T-helper 2 cell (primary cell): ENCODE results near the gene ZMIZ1.

Source experiments
- DNase-seq, 5 experiments: peaks; one replicate each; pipeline versions ENCODE4 v3.0.0 to v3.0.0-alpha.2; 2012 to 2022
- total RNA-seq, 2 donors: gene quantifications; one replicate each; lab custom pipeline; 2026; lab: John Stamatoyannopoulos, UW

The ZMIZ1 gene
- 27.1 to 34.0 reads per million in 2 donors for total RNA-seq

DNA sequence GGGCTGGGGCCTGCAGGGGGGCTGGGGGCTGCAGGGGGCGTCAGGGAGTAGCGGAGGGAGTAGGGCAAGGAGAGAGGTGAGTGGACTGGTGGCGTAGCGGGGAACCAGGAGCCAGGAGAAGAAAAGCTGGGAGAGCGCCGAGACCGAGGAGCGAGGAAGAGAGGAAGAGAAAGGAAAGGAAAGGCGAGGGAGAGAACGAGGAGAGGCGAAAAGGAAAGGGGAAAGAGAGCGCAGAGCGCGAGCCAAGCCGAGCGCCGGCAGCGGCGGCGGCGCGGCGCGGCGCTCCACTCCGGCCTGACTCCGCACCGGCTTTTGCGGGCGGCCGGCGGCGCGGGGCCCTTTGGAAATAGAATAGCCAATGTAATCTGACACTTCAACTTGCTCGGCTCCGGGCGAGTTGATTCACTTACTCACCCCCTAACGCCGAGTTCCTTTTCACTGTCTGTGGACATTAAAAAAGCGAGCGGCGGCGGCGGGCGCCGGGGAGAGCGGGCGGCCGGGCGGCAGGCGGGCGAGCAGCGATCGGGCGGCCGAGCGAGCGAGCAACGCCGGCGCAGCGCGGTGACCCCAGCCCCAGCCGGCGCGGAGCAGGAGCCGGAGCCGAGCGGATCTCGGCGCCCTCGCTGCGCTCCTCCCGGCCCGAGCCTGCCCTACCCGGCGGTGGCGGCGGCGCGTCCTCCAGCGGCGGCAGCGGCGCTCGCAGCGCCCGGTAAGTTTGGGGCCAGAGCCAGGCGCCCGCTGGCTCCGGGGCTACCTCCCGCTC, at the start of gene ZMIZ1:
Gene ZMIZ1 (plus strand): TSS at position 405 of the 763 bp plus-strand sequence. CDS start 132,667 bp downstream, outside the sequence.
- DNase-seq = peak; percentile 63 to 88 (median 74)

- DNase-seq = no peak
Observed at GRCh38 chr10:79019441-79020014, 49.2 kb upstream of the ZMIZ1 start.

DNA sequence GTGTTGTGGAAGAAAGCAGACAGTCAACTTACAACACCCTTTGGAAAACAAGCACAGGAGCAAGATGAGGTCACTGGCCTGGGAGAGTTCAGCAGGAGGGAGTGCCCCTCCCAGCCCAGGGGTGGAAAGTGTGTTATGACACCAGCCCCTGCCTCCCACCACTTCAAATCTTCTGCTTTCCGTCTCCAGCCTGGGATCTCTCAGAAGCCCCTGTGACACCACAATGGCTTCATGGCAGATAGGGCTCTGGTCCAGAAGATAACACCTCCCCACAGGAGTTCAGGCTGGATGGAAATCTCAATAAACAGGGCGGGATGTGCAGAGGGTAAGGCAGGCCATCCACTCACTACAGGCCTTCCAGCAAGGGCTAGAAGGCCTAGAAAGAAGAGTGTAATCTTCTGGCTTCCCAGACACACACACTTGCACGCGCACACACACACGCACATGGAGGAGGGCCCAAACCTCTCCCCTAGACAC, 48.7 kb upstream of the ZMIZ1 start:
- DNase-seq = no peak

GRCh38 chr10:79020605-79021004, 48.2 kb upstream of the ZMIZ1 start:
- no peak for DNase-seq

DNA sequence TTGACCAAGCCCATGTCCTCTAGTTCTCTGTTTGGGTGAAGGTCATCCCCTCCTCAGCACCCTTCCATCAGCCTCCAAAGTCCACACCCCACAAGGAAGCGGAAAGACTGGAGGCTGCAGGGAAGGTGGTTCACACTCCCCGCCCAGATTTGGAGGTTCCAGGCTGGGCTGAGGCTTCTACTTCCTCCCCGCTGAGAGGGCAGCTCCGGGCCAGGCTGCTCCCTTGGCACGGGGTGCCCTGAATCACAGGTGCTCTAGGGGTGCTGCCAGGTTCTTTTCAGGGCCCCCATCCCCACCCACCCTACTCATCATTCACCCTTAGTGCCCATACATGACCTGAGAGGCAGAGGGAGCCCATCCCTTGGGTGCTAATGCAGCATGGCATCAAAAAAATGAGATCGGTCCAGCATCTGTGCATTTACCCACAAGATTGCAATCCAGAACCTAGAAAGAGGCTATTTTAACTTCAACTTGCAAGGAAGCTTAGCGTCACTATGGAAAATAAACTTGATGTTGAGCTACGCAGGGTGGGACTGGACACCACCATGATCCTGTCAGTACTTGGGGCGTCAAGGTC, 47.3 kb upstream of the ZMIZ1 start:
- DNase-seq = no peak

GRCh38 chr10:79021948-79022499, 46.7 kb upstream of the ZMIZ1 start:
- DNase-seq = no peak

DNA sequence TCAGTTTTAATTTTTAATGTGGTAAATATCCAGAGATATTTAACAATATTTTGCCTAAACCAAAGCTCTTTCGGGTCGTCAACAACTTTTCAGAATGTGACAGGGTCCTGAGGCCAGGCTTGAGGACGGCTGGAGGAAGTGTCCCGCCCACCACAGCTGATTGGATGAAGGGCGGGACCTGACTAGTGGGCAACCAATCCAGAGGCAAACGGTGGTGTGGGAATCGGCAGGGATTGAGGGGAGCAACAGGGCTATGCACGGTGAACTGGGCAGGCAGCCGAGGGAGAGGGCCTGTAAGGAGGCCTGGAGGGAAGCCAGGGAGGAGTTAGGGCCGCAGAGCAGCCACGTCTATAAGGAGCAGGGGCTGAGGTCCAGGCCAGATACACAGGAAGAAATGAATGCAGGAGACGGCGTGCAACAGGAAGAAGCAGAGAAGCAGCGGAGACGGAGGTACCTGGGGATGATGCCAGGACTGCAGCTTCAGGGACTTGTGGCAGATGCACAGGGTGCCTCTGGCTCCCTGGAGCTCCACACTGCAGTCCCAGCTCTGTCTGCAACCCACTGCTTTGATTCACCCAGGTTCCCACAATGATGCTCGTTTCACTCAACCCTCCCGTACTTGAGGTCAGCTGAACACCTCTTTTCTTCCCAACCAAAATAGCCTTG, 46.1 kb upstream of the ZMIZ1 start:
- peak in 1 of 5 experiments; percentile 27 for DNase-seq

GRCh38 chr10:79023240-79024162, 45.3 kb upstream of the ZMIZ1 start:
- no peak for DNase-seq

- DNase-seq = no peak
Observed at GRCh38 chr10:79024296-79024695, 44.5 kb upstream of the ZMIZ1 start.

DNA sequence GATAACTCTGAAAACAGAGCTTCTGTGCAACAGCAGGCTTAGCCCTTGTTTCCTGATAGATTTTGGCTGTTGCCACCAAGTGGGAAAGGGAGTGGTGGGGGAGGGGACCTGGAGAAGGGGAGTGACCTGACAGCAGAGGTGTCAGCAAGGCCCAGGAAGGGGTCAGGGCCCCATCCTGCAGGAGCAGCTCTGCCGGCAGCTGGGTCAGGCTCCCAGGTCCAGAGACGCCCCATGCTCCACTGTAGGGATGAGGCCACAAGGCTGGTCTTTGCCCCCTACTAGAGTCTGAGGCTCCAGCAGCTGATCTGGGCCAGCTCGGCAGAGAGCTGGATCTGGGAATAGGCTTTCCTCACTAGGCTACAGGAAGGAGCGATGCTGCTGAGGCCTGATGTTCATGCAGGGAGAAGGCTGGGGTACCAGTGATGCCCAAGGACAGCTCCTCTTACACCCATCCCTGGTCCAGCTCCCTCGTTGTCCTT, 44.0 kb upstream of the ZMIZ1 start:
- DNase-seq = no peak

GRCh38 chr10:79025199-79025832, 43.5 kb upstream of the ZMIZ1 start:
- peak in 1 of 5 experiments; percentile 91 for DNase-seq

DNA sequence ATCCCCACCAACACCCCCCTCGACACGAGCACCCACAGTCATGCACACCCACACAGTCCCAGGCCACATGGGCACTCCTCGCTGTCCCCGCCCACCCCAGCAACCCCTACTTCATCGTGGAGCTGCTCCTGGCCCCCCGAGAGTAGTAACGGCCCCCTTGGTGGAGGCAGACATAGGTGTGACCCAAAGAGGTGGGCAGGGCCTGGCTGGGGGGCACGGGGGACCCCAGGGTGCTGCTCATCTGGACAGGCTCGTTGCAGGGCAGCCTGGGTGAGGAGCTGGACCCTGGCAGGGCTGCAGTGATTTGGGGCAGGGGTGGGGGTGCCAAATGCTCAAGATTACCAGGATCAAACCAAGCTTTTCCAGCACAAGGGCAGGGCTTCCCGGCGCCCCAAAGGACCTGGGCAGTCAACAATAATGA, 42.4 kb upstream of the ZMIZ1 start:
- no peak for DNase-seq

DNA sequence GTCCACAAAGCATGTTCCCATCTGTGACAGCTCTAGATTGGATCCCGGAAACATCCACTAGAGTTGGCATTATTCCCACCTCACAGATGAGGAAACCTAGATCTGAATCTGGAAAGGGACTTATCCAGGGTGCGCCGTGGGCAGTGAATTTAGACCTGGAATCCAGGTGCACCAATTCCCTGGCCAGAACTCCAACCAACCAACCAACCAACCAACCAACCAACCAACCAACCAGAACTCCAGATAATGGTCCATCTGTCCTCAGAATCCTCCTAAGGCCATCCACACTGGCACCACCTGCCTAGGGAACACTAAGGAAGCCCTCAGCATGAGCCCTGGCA, 42.0 kb upstream of the ZMIZ1 start:
- no peak for DNase-seq

DNA sequence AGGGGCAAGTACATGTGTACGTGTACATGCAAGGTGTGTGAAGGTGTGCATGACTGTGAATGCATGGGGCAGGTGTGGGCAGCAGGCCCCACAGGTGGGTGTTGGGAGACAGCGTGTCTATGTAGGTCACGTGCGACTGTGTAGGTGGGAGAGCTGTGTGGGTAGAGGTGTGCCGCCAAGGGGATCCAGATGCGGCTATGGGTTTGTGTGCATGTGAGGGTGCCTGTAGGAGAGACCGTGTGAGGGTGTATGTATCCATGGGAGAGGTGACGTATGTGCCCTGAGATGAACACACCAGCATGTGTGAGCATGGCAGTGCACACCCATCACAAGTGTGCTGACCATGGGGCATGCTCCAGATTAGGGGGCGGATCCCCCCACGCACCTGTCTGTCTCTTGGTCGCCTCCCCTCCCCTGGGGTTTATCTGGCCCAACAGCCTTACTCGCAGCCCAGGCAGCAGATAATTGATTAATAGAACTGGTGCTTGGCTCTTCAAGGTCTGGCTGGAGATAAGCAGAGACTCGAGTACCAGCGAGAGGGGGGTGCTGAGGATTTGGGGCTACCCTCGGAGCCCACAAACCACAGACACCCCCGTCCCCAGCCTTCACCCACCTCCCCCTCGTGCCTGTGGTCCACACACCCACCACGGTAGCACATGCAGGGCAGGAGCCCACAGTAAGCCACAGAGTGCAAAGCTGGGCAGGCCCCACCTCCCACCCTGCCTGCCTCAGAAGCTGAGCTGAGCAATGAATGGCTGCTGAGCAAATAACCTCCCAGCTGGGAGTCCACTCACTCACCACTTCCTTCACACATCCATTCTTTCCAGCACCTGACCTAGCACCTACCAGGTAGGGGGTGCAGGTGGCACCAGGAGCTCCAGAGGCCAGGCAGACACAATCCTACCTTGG, 41.4 kb upstream of the ZMIZ1 start:
- DNase-seq = peak in 2 of 5 experiments; percentile 40 to 88

DNA sequence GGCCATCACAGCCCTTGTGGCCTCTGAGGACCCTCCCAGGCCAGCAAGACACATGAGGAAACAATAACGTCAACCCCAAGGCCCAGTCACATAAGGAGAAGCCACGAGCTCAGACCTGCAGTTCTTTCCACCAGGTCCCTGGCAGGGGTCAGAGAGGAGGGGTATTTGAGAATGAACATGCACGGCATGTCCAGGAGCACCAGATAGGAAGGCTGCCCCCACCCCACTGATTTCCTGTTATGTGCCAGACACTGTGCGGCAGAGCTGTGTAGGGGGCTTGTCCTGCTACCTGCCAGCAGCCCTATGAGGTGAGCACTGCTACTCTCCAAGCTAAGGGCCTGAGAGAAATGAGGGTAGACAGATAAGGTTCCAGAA, 40.7 kb upstream of the ZMIZ1 start:
- no peak for DNase-seq

DNA sequence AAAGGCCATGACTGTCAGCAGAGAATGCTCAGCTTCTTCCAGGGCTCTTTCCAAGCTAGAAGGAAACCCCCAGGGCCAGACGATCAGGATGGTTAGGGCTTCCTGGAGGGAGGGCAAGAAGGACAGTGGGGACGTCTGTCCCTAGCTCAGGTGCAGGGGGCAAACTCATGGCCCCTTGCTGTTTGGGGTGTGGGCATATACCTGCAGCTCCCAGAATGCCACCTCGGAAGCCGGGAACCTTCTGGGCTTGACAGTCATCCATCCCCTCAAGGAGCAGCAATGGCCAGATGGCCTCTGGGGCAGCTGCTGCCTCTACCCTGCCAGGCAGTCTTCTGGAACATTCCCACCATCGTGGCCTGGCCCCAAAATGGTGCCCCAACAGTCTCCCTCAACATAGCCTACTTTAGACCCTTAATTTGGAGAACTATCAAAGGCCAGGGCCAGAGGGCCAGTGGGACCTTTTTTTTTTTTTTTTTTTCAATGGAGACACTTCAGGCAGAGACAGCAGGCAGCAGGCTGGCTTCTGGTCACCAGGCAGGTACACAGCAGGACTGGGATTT, 40.2 kb upstream of the ZMIZ1 start:
- DNase-seq = no peak

DNA sequence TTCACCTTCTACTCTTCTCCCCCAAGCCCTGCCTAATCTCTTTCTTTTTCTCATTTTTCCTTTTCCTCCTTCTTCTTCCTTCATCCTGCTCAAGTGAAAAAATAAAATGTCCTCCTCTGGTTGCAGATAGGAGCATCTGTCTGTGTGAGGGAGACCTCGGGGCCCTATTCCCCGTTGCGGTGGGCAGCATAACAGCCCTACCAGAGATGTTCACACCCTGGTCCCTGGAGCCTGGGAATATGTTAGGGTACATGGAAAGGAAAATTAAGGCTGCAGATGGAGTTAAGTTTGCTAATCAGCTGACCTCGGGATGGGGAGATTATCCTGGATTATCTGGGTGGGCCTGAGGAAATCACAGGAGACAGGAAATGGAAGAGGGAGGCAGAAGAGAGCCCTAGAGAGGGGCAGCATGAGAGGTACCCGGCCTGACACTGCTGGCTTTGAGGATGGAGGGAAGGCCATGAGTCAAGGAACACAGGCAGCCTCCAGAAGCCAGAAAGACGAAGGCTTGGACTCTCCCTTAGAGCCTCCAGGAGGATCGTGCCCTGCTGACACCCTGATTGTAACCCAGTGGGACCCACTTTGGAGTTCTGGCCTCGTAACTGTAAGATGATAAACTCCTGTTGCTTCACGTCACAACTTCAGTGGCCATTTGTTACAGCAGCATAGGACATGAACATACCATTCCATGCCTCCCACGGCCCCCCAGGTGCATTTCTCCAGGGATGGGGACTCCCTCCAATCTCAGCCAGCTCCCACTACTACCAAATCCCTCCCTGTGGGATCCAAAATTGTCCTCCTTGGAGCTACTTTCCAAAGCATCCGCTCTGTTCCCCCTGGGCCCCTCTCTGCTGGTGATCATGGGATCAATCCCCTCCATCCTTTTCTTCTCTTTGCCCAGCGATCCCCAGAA, 39.0 kb upstream of the ZMIZ1 start:
- DNase-seq = no peak

GRCh38 chr10:79030705-79031104, 38.1 kb upstream of the ZMIZ1 start:
- no peak for DNase-seq

DNA sequence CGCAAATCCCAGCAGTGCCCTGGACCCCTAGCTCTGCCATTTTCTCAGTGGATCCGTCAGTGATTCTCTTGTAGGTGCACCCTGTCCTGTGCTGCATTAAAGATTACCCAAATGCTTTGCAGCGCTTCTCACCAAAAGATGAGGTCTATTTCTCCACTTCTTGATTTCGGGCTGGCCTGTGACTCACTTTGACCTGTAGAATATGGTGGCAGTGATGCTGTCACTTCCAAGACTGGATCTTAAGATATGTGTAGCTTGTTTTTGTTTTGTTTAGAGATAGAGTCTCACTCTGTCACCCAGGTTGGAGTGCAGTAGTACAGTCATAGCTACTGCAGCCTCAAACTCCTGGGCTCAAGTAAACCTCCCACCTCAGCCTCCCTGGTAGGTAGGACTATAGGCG, 37.0 kb upstream of the ZMIZ1 start:
- no peak for DNase-seq
